ENCODE data around the gene PGLYRP2. TPM values are rescaled to one million over a fixed set of nuclear protein-coding genes. Genes with fewer than 3 reads are reported as not detected.

PGLYRP2 gene
- polyA plus RNA-seq, 1 donor from 2014 or later, result not detected

GRCh38 chr19:15498910-15499309 is 19.6 kb upstream of the PGLYRP2 start:
- no peaks in the 10 kb centered on the region for H3K27me3 ChIP-seq (ENCODE audit: insufficient read depth, low read depth, low read length)
- no peaks in the 10 kb centered on the region for H3F3A ChIP-seq (ENCODE audit: insufficient read depth, low read length, poor library complexity, severe bottlenecking)
- no peaks in the 10 kb centered on the region for H3K36me3 ChIP-seq (ENCODE audit: insufficient read depth, low read length)
- H3K9me3 ChIP-seq (ENCODE audit: low read length), result no peaks in the 10 kb centered on the region
- no peak overlapping the region for H3K27ac ChIP-seq (ENCODE audit: low read length)
- H3K4me3 ChIP-seq (ENCODE audit: low read length), result no peak overlapping the region
- TF ChIP-seq POLR2AphosphoS5 (IDR thresholded peaks at IDR 0.05) (no peak), TAF1 (IDR thresholded peaks at IDR 0.05; ENCODE audit: low read depth) (no peak), EZH2 (IDR thresholded peaks at IDR 0.05; ENCODE audit: borderline replicate concordance, insufficient read depth, low read length, poor library complexity, severe bottlenecking) (no peak), REST (IDR thresholded peaks at IDR 0.05; ENCODE audit: borderline replicate concordance) (no peak), MXI1 (conservative IDR thresholded peaks at IDR 0.05; ENCODE audit: poor library complexity, severe bottlenecking) (no peak), RAD21 (conservative IDR thresholded peaks at IDR 0.05) (no peak), EP300 (conservative IDR thresholded peaks at IDR 0.05; ENCODE audit: poor library complexity, severe bottlenecking) (no peak), CTCF (IDR thresholded peaks at IDR 0.05; ENCODE audit: poor library complexity, severe bottlenecking) (no peak), SMC3 (conservative IDR thresholded peaks at IDR 0.05; ENCODE audit: poor library complexity) (no peak)
- no peaks in the 10 kb centered on the region for H3K9me2 ChIP-seq (ENCODE audit: insufficient read depth, low read length)
- no peak overlapping the region for H3K9ac ChIP-seq (ENCODE audit: low read length)
- no peak overlapping the region for H3K4me2 ChIP-seq (ENCODE audit: low read length)
- no peaks in the 10 kb centered on the region for H4K20me1 ChIP-seq (ENCODE audit: insufficient read depth)
- H2AFZ ChIP-seq (ENCODE audit: low read depth, low read length), result no peak overlapping the region
- no peaks in the 10 kb centered on the region for H3K79me2 ChIP-seq (replicated peaks; ENCODE audit: insufficient read depth, low read length)

GRCh38 chr19:15498156-15498858 is 19.0 kb upstream of the PGLYRP2 start:
- Histone ChIP-seq H3K9ac (ENCODE audit: low read length) (no peak overlapping the region), H3K9me3 (ENCODE audit: low read length) (no peaks in the 10 kb centered on the region), H4K20me1 (ENCODE audit: insufficient read depth) (no peaks in the 10 kb centered on the region), H3K27me3 (ENCODE audit: insufficient read depth, low read depth, low read length) (no peaks in the 10 kb centered on the region), H3K9me2 (ENCODE audit: insufficient read depth, low read length) (no peaks in the 10 kb centered on the region), H3K79me2 (replicated peaks; ENCODE audit: insufficient read depth, low read length) (no peaks in the 10 kb centered on the region), H3K4me3 (ENCODE audit: low read length) (no peak overlapping the region), H3K27ac (ENCODE audit: low read length) (no peak overlapping the region), H3K4me2 (ENCODE audit: low read length) (no peak overlapping the region), H3F3A (ENCODE audit: insufficient read depth, low read length, poor library complexity, severe bottlenecking) (no peaks in the 10 kb centered on the region), H2AFZ (ENCODE audit: low read depth, low read length) (no peak overlapping the region), H3K36me3 (ENCODE audit: insufficient read depth, low read length) (no peaks in the 10 kb centered on the region)
- no peak for TF ChIP-seq SMC3 (conservative IDR thresholded peaks at IDR 0.05; ENCODE audit: poor library complexity)
- TF ChIP-seq REST (IDR thresholded peaks at IDR 0.05; ENCODE audit: borderline replicate concordance), result no peak
- TF ChIP-seq RAD21 (conservative IDR thresholded peaks at IDR 0.05), result no peak
- no peak for TF ChIP-seq MXI1 (conservative IDR thresholded peaks at IDR 0.05; ENCODE audit: poor library complexity, severe bottlenecking)
- no peak for TF ChIP-seq TAF1 (IDR thresholded peaks at IDR 0.05; ENCODE audit: low read depth)
- no peak for TF ChIP-seq EP300 (conservative IDR thresholded peaks at IDR 0.05; ENCODE audit: poor library complexity, severe bottlenecking)
- no peak for TF ChIP-seq EZH2 (IDR thresholded peaks at IDR 0.05; ENCODE audit: borderline replicate concordance, insufficient read depth, low read length, poor library complexity, severe bottlenecking)
- no peak for TF ChIP-seq POLR2AphosphoS5 (IDR thresholded peaks at IDR 0.05)
- TF ChIP-seq CTCF (IDR thresholded peaks at IDR 0.05; ENCODE audit: poor library complexity, severe bottlenecking), result no peak
